GM18505 (cell line): ENCODE results near the gene CELF3.
"Not testable (repeated sequence)": the region's sequence is repeated elsewhere in the genome, so short reads cannot be mapped to it uniquely, and the experiment has no call there.

ENCODE experiments used
- ATAC-seq: cut with Tn5 transposase; IDR thresholded peaks from one replicate; pipeline ENCODE4 v1.9.1; 2021; ENCODE audit not compliant: unreplicated experiment
- POLR2A ChIP-seq: IDR thresholded peaks from 4 replicates; pipeline ENCODE4 v1.6.1; 2011; ENCODE audit warnings: borderline replicate concordance; ENCODE audit not compliant: insufficient read depth, insufficient read length; ENCODE audit errors: extremely low read depth

Gene CELF3

DNA sequence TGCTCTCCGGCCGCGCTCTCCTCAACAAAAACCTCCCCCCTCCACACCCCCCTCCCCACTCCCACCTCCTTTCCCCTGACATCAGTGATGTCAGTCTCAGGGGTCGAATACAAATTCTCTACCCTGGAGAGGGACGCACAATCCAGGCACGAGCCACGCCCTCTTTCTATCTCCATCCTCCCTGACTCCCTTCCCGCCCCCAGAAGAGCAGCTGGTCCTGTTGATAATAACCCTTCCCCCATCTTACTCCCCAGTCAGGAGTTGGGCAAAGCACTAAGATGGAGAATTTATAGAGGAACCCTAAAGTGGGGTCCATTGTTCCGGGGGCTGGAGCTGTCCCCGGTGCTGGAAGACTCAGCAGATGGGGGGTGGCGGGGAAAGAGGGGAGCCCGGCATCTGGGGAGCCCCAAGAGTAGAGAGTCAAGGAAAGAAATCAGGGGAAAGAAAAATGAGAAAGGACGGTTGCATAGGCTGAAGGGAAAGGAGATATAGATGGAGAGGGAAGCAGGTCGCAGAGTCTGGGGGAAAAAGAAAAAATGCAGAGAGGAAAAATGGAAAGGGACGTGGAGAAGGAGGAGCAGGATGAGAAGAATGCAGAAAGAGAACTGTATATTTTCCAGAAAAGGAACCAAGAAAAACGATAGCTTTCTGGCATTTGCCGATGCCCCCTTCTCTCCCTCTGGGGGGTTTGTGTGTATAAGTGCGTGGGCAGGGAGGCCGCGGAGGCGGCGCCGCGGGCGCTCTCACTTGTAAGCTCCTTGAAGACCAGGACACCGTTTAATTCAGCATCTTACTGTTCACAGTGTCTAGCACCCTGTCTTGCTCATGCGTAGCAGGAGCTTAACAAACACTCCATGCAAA is at the start of gene CELF3:
CELF3 (minus strand) TSS at position 33 of the 861 bp plus-strand sequence. CDS start 783 bp downstream, outside the sequence.
- no peak for ATAC-seq
- TF ChIP-seq POLR2A = no peak

DNA sequence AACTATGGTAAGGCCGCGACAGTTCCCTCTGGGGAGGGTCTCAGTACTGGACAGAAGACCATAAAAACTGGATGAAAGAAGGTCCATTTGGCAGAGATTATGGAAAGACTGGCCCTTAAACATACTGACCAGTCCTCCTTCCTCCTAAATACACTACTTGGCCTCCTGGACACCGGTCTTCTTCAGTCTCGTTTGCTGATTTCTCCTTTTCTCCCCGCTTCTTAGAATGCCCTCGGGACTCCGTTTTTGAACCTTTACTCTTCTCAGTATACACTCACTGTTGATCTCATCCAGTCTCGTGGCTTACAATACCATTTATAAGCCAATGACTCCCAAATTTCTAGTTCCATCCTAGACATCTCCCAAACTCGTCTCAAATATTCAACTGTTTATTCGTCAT is 47.4 kb upstream of the CELF3 start:
- ATAC-seq = no peak
- no peak for TF ChIP-seq POLR2A

DNA sequence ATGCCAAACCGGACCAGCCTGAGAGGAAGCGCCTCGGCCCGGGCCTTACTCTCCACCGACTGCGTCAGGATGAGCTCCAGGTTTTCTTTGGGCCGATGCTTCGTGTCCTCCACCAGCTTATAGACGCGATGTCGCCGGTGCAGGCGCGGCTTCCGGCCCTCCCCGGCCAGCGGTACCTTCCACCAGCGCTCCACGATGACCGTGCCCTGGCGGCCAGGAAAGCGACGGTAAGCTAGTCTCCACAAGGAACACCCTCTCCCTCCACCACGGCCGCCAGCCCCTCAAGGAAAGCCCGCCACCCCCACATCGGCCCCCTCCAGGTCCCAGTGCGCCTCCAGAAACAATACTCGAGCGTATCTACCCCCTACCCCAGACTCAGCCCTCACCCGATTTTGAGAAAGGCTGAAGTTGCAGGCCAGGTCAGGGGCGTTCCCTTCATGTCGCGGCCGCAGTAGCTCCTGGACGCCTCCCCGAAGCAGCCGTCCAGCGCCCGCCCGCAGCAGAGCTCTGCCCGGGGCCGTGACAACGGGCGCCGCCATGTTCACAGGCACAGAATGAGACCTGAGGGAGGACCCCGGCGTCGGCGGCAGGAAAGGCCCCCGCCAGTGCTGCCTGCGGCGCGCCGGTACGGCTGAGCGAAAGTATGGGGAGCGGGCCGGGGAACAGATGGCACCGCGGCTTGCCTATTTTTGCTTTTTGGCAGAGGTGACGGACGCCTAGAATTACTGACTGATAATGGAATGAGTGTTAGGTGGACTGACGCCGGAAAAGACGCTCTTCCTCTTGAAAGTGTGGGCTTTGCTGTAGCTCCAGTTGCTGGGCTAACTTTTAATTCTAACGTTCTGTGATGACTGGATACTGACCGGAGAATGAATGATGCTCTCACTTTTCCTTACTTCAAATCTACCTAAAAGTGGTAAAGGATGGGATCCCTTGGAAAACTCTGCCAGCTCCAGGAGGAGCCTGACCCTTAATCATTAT is 46.6 kb upstream of the CELF3 start, which contains the start of gene MRPL9:
MRPL9 (minus strand) TSS at position 556 of the 981 bp plus-strand sequence; CDS start at position 539, 17 bp downstream.
- TF ChIP-seq POLR2A = peak; percentile 78
- peak; percentile 91 for ATAC-seq

DNA sequence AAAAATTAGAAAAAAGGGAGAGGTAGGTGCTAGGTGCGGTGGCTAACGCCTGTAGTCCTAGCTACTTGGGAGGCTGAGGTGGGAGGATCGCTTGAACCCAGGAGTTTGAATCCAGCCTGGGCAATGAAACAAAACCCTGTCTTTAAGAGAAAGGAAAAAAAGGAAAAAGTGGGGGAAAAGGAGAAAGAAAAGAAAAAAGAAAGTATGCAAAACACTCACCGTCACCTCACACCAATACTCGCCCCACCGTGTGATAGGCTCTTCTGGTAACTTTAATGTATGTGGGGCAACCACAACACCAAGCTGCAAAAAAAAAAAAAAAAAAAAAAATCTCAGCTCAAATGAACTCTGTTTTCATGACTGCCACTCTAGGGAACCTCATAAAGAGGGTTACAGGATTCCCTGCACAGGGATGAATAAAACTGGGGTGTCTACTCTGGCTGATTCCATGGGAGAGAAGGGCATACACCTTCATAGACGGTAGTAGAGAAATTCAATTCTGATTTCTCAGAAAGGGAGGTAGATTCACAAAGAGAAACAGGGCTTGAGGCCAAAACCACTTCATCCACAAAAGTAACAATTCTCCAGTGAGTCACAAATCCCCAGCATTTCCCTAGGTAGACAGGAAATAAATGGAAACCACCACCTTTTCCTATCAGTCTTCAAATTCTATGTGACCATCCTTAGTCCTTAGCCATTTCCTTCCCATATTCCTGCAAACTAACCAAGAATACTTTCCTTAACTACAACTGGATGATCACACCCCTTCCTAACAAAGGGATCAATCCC is 44.2 kb upstream of the CELF3 start:
- ATAC-seq = no peak

DNA sequence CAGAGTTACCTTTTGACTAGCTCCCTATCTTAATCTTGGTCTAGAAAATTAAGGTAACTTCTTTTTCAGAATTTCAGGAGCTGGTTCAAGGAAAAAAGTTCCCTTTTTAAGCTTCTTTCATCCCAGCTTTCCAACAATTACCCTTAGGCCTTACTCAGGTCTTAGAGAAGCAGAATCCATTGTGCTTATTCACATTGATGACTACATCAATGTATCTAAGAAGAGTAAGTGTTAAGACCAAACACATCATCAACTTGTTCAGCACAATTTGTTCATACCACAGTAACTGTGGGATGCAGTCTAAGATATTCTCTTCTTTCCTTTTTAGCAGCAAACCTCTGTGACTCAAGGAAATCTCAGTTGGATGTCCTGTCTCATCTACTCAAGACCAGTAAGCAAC is 42.6 kb upstream of the CELF3 start:
- TF ChIP-seq POLR2A = no peak
- ATAC-seq = no peak

More for the DNA sequence above, 44.2 kb upstream of the CELF3 start:
- no peak for TF ChIP-seq POLR2A

DNA sequence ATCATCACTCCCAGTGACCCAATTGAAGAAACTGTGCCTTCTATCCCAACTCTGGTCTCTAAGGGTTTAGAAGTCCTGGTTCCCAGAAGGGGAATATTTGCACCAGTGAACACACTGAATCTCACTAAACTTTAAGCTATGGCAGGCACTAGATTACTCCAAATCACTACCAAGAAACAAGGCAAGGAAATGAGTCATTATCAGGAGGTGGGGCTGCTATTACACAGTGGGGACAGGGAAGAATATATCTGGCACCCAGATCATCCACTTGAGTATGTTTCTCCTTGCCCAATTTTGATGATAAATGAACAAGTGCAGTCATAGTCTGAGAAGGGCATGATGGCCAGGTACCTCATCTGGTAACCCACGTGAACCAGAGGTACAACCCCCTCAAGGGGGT is 39.7 kb upstream of the CELF3 start:
- TF ChIP-seq POLR2A = no peak
- ATAC-seq = no peak

- no peak for TF ChIP-seq POLR2A
- ATAC-seq = no peak
Measured at GRCh38 chr1:151741516-151741915, 24.9 kb upstream of the CELF3 start.

GRCh38 chr1:151739590-151740355 is 23.2 kb upstream of the CELF3 start:
- no peak for ATAC-seq
- no peak for TF ChIP-seq POLR2A

- ATAC-seq = no peak
- no peak for TF ChIP-seq POLR2A
Measured at GRCh38 chr1:151737479-151737878, 20.9 kb upstream of the CELF3 start.

- no peak for ATAC-seq
- no peak for TF ChIP-seq POLR2A
Measured at GRCh38 chr1:151737026-151737425, 20.4 kb upstream of the CELF3 start.

DNA sequence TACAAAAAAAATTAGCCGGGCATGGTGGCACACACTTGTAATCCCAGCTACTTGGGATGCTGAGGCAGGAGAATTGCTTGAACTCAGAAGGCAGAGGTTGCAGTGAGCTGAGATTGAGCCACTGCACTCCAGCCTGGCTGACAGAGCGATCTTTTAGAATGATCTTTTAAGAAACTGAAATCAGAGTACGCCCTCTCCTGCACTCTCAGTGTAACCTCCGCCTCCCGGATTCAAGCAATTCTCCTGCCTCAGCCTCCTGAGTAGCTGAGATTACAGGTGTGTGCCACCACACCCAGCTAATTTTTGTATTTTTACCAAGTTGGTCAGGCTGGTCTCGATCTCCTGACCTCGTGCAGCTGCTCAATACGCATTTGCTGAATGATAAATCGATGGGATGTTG is 17.4 kb upstream of the CELF3 start:
- not testable (repeated sequence) for ATAC-seq

DNA sequence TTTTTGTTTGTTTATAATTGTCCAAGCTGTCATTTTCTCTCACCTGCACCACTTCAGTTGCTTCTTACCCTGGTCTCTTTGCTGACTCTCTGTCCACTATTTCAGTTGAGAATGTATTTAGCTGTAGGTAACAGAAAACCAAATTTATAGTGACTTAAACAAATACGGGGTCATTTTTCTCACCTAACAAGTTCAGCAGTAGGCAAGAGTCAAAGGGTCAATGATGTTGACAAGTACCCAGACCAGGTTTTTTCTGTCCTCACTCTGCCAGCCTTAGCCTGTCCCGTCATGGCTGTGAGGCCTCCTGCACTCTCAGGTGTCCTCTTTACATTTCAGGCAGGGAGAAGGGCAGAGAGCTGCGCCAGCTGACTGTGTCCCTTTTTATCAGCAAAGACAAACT is 16.5 kb upstream of the CELF3 start:
- ATAC-seq = no peak
- TF ChIP-seq POLR2A = no peak

- TF ChIP-seq POLR2A = no peak
- ATAC-seq = no peak
Measured at GRCh38 chr1:151729966-151730291, 13.3 kb upstream of the CELF3 start.
